ENCODE data around the gene TMEM187.

The TMEM187 gene

GRCh38 chrX:153934148-153934761 lies 38.3 kb upstream of the TMEM187 start:
- in situ Hi-C loops (cut with MboI; ENCODE audit: low pct_unique_long_range_greater_than_20kb, low sequenced_read_pairs): no loop called here
- peak; percentile 27 for DNase-seq

DNA sequence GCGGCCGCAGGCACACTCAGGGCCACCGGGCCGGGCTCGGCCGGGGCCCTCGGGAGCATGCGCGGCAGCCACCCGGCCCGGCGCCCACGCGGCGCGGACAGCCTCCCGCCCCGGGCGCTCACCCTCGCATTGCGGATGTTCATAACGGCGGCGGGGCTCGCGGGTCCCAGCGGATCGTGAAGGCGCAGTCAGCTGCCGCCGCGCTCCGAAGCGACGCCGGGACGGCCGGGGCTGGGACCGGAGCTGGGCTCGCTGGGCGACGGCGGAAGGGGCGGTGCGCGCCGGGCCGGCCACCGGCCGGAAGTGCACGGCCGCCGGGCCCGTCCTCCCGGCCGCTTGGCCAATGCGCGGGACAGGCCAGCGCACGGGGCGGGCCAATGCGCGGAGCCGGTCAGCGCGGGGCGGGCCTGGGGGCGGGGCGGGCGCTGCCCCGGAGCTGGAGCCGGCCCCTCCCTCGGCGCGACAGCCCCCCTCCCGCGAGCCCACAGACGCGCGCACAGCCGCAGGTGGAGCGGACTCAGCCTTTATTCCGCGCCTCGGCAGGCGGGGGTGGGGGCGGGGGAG lies 37.7 kb upstream of the TMEM187 start, which contains the start of gene NAA10:
Gene NAA10 (minus strand): TSS at position 276 of the 564 bp plus-strand sequence. CDS start 133 bp downstream, at position 143.
- in situ Hi-C loops (cut with MboI; ENCODE audit: low pct_unique_long_range_greater_than_20kb, low sequenced_read_pairs): no loop called here
- DNase-seq: peak; percentile 58

DNA sequence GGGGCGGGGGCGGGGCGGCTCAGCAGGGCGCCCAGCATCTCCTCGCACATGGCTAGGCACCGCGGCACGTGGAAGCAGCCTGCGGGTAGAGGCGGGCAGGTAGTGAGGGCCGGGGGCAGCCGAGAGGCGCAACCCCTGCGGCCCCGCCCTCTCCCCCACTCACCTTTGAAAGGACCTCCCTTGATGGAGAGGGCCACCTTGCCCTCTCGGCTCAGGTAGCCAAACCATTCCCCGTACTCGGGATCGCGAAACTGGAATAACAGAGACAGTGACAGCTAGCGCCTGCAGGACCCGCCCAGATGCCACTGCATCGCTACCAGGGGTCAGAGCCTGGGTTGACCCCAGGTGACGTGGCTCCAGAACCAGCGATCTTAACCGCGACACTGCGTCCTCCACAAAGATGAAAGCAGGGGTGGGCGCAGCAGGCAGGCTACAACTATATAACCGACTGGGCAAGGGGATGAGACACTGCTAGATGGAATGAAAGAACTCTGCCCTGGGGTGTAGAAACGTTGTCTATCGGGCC lies 37.2 kb upstream of the TMEM187 start:
- in situ Hi-C loops (cut with MboI; ENCODE audit: low pct_unique_long_range_greater_than_20kb, low sequenced_read_pairs): no loop called here
- DNase-seq: no peak

GRCh38 chrX:153937056-153937455 lies 35.5 kb upstream of the TMEM187 start:
- in situ Hi-C loops (cut with MboI; ENCODE audit: low pct_unique_long_range_greater_than_20kb, low sequenced_read_pairs): no loop called here
- no peak for DNase-seq

DNA sequence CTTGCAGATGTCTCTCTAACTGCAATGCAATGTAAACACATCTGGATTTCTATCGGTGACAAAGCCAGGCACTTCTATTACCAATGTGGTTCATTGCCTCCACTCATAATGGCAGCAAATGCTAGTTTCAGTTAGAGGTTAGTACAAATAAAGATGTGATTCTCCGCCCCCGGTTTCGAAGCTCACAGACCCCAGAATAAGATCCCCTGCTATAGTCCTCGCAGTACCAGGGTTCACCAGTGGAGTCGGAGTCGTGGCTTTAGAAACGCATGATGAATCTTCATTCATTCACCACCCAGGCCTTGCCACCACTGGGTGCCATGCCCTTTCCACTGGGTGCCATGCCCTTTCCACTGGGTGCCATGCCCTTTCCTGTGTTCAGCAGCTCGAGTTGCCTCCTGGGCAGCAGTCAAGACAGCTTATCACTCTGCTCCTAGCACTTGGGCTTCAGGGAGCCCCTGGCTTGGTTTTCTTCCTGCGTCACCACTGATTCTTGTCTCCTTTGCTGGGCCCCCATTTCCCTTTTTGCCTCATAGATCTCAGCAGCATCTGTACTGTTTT lies 34.2 kb upstream of the TMEM187 start:
- in situ Hi-C loops (cut with MboI; ENCODE audit: low pct_unique_long_range_greater_than_20kb, low sequenced_read_pairs): no loop called here
- DNase-seq: no peak

DNA sequence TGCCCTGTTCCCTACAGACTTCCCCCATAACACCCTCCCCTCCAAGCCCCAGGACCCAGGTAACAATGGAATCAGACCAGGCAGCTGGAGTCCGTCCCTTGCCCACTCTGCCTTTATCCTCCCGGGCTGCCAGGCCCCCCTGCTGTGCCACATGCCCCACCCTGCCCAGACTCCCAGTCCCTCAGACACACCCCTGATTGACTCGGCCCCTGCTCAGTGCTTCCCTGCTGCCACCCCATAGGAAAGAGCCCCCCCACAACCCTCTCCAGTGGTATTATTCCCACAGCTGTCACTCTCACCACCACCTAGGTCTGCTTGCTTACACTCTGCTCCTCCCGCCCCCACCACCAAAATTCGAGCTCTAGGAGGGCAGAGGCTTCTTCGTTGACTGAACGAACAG lies 33.0 kb upstream of the TMEM187 start:
- DNase-seq: no peak

GRCh38 chrX:153941336-153942252 lies 31.0 kb upstream of the TMEM187 start:
- DNase-seq: peak; percentile 68
- in situ Hi-C loops (cut with MboI; ENCODE audit: low pct_unique_long_range_greater_than_20kb, low sequenced_read_pairs): no loop called here

More for the DNA sequence above, 33.0 kb upstream of the TMEM187 start:
- in situ Hi-C loops (cut with MboI; ENCODE audit: low pct_unique_long_range_greater_than_20kb, low sequenced_read_pairs): no loop called here

DNA sequence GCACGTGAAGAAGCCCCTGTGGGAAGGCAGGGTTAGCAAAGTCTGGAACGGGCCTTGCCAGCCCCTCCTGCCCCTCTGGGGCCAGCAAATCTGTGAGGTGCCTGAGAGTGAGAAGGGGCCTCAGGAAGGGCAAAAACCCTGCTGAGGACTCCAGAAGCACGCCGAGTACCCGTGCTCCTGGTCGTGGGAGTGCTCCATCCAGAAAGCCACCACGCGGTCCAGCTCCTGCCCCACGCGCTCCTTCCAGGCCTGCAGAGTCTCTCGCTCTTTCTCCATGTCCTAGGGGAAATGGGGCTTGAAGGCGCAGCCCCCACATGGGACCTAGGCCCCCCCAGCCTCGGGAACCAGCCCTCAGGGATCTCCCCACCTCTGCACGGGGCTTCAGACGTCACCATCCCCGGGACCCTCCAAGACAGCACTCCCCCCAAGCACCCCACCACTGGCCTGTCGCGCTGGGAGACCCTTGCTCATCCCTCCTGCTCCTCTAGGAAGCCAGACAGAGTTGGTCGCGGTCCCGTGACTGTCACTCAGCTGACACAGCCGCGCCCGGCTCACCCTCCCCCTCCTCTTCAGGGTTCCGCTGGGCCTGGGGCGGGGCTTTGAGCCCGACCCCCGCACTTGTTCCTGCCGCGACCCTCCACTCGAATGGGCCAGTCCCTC lies 28.3 kb upstream of the TMEM187 start, which contains the start of gene RENBP:
Gene RENBP (minus strand): TSS at position 504 of the 660 bp plus-strand sequence. CDS start 33 bp downstream, at position 471.
- peak; percentile 66 for DNase-seq
- in situ Hi-C loops (cut with MboI; ENCODE audit: low pct_unique_long_range_greater_than_20kb, low sequenced_read_pairs): no loop called here

DNA sequence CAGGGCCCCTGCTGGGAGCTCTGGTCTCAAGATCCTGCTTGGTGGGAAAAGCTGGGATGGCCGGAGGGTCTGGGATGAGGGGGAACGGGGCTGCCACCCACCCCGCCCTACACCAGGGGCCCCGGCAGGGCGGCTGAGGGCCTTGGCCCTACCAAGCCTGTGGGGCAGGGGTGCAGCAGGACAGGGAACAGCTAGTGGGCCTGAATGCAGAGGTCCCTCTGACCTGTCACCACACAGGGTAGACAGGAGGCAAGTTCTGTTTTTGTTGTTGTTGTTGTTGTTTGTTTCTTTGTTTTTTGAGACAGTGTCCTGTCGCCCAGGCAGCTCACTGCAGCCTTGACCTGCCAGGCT lies 27.8 kb upstream of the TMEM187 start:
- in situ Hi-C loops (cut with MboI; ENCODE audit: low pct_unique_long_range_greater_than_20kb, low sequenced_read_pairs): no loop called here
- DNase-seq: no peak

- in situ Hi-C loops (cut with MboI; ENCODE audit: low pct_unique_long_range_greater_than_20kb, low sequenced_read_pairs): no loop called here
- no peak for DNase-seq
Measured at GRCh38 chrX:153945956-153946943, 26.3 kb upstream of the TMEM187 start.

GRCh38 chrX:153947009-153947769 lies 25.4 kb upstream of the TMEM187 start:
- DNase-seq: peak; percentile 87
- in situ Hi-C loops (cut with MboI; ENCODE audit: low pct_unique_long_range_greater_than_20kb, low sequenced_read_pairs): no loop called here

DNA sequence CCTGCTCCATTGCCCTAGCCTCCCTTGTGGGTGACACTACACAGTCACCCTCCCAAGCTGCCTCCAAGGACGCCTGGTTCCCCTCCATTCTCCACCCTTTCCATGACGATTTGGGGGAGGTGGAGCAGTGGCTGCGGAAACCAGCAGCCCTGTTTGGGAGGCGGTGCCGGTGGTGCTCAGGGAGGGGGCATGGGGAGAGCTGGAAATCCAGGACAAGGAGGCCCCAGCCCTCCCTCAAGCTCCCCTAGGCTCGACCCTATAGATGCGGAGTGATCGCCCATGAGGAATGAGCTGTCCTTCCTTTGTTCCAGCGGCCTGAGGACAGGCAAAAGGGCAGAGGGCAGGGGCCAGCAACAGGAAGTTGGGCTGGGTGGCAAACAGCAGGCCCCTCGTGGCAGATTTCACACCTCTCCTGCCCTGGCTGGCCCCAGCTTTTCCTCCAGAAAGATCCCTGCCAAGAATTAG lies 24.5 kb upstream of the TMEM187 start:
- no peak for DNase-seq
- in situ Hi-C loops (cut with MboI; ENCODE audit: low pct_unique_long_range_greater_than_20kb, low sequenced_read_pairs): no loop called here

GRCh38 chrX:153948847-153949805 lies 23.4 kb upstream of the TMEM187 start:
- in situ Hi-C loops (cut with MboI; ENCODE audit: low pct_unique_long_range_greater_than_20kb, low sequenced_read_pairs): no loop called here
- no peak for DNase-seq

DNA sequence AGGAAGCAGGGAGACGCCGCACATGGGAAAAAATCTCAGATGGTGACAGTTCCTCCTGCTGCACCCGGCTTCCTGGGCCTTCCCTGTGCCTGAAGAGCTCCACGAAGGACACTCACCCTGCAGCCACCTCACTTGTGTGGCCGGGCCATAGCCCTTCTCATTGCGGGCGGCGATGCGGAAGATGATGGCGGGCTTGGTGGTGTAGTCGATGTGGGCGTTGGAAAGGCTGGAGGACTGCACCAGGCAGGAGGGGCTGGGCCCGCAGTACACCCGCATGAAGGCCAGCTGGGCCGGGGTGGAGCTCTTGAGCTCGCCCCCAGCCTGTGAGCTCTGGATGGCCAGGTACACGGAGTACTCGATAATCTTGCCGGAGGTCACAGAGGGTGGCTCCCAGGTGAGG lies 22.4 kb upstream of the TMEM187 start:
- in situ Hi-C loops (cut with MboI; ENCODE audit: low pct_unique_long_range_greater_than_20kb, low sequenced_read_pairs): no loop called here
- no peak for DNase-seq

DNA sequence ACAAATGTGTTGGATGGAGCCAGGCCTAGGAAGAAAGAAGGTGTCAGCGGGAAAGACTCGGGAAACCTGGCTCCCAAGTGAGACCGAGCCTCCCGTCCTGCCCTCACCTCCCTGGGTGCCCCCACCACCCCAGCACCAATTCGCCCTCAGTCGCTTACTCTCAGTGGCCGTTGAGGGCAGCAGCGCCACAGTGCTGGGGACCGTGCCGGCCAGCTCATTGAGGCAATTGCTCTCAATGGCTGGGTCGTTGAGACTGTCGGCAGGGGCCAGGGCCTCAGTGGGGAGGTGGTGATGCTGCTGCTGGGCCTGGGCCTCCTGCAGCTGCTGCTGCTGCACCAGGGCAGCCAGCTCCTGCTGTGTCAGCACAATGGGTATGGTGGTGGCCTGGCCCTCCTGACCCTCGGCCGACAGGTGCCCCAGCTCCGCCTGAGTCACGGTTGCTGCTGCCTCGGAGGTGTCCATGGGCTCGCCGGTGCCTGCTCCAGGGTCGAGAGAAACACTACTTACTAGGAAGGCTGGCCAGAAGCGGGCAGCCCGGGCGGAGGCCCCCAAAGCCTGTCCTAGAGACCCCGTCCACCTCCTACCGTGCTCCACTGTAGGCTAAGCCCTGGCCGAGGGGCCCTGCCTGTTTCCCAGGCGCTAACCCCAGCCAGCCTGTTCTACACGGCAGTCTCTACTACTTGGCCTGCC lies 20.7 kb upstream of the TMEM187 start:
- no peak for DNase-seq
- in situ Hi-C loops (cut with MboI; ENCODE audit: low pct_unique_long_range_greater_than_20kb, low sequenced_read_pairs): no loop called here

Measured in KBM-7 (cell line).